ENCODE results near the gene PHEX.

Gene PHEX

DNA sequence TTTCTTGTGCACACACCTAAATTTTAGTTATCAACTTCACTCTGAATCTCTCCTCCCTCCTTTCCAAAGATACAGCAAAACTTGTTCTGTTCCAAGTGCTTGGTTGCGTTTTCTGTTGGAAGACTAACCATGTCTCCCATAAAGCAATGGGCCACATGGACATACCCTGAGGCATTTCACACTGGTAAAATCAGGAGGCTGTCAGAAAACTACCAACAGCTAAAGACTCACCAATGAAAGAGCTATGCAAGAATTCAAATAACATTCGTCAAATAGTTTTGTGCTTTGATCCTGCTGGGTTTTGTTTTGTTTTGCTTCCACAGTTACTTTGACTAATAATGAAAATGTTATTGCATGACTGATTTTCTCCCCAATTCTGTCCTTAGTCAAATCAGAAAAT, 46.0 kb downstream of the PHEX start:
- DNase-seq (ENCODE audit: low spot score): no peak
- TF ChIP-seq, protein P1, sequence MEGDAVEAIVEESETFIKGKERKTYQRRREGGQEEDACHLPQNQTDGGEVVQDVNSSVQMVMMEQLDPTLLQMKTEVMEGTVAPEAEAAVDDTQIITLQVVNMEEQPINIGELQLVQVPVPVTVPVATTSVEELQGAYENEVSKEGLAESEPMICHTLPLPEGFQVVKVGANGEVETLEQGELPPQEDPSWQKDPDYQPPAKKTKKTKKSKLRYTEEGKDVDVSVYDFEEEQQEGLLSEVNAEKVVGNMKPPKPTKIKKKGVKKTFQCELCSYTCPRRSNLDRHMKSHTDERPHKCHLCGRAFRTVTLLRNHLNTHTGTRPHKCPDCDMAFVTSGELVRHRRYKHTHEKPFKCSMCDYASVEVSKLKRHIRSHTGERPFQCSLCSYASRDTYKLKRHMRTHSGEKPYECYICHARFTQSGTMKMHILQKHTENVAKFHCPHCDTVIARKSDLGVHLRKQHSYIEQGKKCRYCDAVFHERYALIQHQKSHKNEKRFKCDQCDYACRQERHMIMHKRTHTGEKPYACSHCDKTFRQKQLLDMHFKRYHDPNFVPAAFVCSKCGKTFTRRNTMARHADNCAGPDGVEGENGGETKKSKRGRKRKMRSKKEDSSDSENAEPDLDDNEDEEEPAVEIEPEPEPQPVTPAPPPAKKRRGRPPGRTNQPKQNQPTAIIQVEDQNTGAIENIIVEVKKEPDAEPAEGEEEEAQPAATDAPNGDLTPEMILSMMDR (IDR thresholded peaks at IDR 0.05; ENCODE audit: extremely low read depth, missing control alignments): no peak

DNA sequence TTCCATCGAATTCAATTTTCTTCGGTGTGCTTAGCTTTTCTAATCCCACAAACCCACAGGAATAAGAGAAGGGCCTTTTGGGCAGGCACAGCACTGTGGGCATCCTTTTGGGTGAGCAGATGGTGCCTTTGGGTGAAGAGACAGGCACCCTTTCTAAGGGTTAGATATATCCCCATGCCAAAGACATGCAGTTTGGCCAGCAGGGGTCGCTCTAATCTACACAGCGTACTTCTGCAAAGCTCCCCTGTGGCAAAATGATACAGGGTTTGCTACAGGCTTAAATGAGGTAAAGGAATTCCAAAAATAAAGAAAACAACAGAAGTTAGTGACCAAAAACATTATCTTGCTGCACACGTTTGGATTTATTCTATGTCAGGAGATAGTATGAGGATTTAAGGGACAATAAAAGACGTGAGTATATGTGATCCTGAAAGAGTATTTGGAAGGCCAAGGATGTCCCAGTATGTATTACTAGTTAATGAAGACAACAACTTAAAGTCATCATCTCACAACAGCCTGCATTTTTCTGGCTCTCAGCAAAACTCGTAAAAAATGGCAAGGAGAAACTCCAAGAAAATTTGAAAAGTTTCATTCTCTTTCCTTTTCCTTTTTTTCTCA, 49.5 kb downstream of the PHEX start:
- DNase-seq (ENCODE audit: low spot score): no peak
- TF ChIP-seq, protein P1 (IDR thresholded peaks at IDR 0.05; ENCODE audit: extremely low read depth, missing control alignments): no peak

DNA sequence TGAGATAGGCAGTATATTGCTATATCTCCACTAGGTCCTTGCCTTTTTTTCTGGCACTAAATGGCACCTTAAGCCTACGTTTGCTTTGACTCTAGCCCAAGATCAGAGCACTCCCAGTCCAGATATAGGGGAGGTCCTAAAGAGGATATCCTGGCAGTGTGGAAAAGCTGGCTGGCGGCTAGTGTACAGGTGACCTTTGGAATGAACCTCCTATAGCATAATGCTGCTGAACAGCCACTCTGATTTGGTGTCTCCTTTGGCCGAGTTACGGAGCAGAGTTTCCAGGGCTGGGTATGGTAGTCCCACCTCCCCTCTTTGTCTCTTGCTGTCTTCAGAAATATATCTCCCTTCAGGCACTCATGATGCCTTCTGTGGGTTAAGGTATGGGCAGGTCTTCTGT, 53.9 kb downstream of the PHEX start:
- TF ChIP-seq, protein P1 (IDR thresholded peaks at IDR 0.05; ENCODE audit: extremely low read depth, missing control alignments): no peak
- no peak for DNase-seq (ENCODE audit: low spot score)

DNA sequence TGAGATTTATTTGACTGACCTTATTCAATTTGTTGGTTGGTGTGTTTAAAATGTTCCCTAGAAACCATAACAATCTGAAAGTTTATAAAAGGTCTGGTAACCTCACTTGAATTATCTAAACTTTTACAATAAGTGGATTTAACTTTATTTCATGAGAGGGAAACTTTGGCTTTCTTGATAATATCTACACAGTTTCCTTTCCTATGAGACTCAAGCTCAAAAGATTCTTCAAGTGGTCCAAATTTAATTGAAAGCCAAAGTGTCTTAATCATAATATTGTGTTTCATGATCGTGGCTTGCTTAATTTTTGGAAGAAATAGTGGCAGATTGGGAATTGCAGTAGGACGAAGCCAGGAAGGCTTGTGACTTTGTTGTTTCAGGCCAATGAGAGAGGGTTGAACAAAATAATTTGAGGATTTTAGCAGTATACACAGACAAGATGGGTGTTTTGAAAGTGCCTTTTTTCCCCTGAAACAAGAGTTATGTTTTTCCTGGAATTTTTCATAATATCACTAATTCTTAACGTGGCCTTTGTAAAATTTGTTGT, 55.0 kb downstream of the PHEX start:
- no peak for DNase-seq (ENCODE audit: low spot score)
- TF ChIP-seq, protein P1 (IDR thresholded peaks at IDR 0.05; ENCODE audit: extremely low read depth, missing control alignments): no peak

DNA sequence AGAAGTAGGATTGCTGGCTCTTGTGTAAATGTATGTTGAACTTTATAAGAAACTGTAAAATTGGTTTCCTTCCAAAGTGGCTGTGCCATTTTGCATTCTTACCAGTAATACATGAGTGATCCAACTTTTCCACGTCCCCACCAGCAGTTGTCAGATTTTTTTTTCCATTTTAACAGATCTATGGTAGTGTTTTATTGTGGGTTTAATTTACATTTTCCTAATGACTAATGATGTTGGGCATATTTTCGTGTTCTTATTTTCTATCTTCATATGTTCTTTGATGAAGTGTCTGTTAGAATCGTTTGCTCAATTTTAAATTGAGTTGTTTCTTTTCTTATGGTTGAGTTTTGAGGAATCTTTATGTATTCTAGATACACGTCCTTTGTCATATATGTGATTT, 56.2 kb downstream of the PHEX start:
- DNase-seq (ENCODE audit: low spot score): no peak
- TF ChIP-seq, protein P1 (IDR thresholded peaks at IDR 0.05; ENCODE audit: extremely low read depth, missing control alignments): no peak

DNA sequence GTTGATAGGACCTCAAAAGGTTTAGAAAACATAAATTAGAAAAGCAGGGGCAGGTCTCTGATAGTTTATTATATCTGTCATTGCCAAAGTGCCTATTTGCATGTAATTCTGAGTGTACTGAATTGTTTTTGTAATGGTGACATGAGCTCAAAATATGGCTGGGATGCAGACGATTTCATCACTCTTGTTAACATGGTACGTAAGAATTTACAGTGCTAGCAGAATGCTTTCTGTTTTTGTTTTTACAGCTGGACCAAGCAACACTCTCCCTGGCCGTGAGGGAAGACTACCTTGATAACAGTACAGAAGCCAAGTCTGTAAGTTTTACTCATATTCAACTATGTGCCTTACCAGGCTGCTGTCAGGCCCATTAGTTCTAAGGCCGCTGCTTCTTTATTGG, 58.1 kb downstream of the PHEX start:
- TF ChIP-seq, protein P1 (IDR thresholded peaks at IDR 0.05; ENCODE audit: extremely low read depth, missing control alignments): no peak
- no peak for DNase-seq (ENCODE audit: low spot score)

DNA sequence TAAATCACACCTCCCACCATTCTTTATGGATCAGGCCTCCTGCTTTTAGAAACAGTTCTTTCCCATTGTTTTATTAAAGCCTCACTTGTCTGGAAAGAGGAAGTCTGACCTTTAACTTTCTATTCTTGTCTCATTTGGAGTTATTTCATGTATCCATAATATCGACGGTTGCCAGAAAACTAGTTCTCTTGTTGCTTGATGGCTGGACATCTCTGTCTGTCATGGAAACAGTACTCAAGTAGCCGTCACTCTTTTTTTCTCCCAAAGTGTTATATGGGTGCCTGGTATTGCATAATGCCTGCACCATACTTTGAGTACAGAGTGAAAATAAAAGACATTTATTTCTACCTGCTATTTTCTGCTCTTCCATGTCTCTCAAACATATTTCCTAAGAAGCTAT, 61.4 kb downstream of the PHEX start:
- no peak for DNase-seq (ENCODE audit: low spot score)
- TF ChIP-seq, protein P1 (IDR thresholded peaks at IDR 0.05; ENCODE audit: extremely low read depth, missing control alignments): no peak

All from GM20000 (cell line).